IMR-90 (cell line): ENCODE results near the gene NOL9. TPM values are rescaled to one million over a fixed set of nuclear protein-coding genes. Genes with fewer than 3 reads are reported as not detected.
A peak's percentile ranks its signal among the peaks of the same experiment; 100 is the strongest.

Experiments used
- ATAC-seq: fragments of 200-7000 bp; cut with Tn5 transposase; 2 replicates; pipeline ENCODE4 v1.9.1; 2020; ENCODE audit warnings: low read depth, mild to moderate bottlenecking, moderate library complexity
- BruUV-seq: library from RNA; stranded (reverse); fragments of 400-500 nt; replicated peaks from 2 replicates; lab custom pipeline; 2021; lab: Mats Ljungman, UMichigan
- CTCF ChIA-PET: fragments of 300-600 bp; formaldehyde crosslinking; extraction: SDS; loops from one replicate; lab custom pipeline; 2021; ENCODE audit warnings: antibody characterized with exemption; lab: Yijun Ruan, JAX
- POLR2A ChIA-PET: fragments of 300-600 bp; sonication (Branson Sonifier 250); formaldehyde crosslinking; loops from one replicate; lab custom pipeline; 2022; ENCODE audit warnings: antibody characterized with exemption; ENCODE audit not compliant: unreplicated experiment; lab: Charles Lee
- DNase-seq: peaks from one replicate; pipeline ENCODE4 v3.0.0; 2013
- H2AFZ ChIP-seq: replicated peaks from 2 replicates; pipeline ENCODE3; 2013; ENCODE audit warnings: low read length, mild to moderate bottlenecking; ENCODE audit not compliant: poor library complexity
- H2AK5ac ChIP-seq: 2 replicates; pipeline ENCODE4 v1.6.1; 2013; ENCODE audit warnings: low read depth, low read length, inconsistent platforms
- H2AK9ac ChIP-seq: replicated peaks from 2 replicates; pipeline ENCODE3; 2013; ENCODE audit warnings: mild to moderate bottlenecking, low read depth, low read length, moderate library complexity; ENCODE audit not compliant: poor library complexity
- H2BK120ac ChIP-seq: 2 replicates; pipeline ENCODE4 v1.6.1; 2013; ENCODE audit warnings: low read depth, low read length, inconsistent platforms
- H2BK15ac ChIP-seq: 3 replicates; pipeline ENCODE4 v1.6.1; 2013; ENCODE audit warnings: low read depth, low read length, inconsistent platforms
- H2BK20ac ChIP-seq: 2 replicates; pipeline ENCODE4 v1.6.1; 2013; ENCODE audit warnings: low read depth, mild to moderate bottlenecking, inconsistent platforms, low read length, moderate library complexity
- H2BK5ac ChIP-seq: 2 replicates; pipeline ENCODE4 v1.6.1; 2013; ENCODE audit warnings: mild to moderate bottlenecking, low read depth, low read length, inconsistent platforms; ENCODE audit not compliant: poor library complexity, severe bottlenecking
- H3K14ac ChIP-seq: replicated peaks from 2 replicates; pipeline ENCODE4 v1.6.1; 2013; ENCODE audit warnings: low read depth, low read length, inconsistent platforms
- H3K18ac ChIP-seq: 2 replicates; pipeline ENCODE4 v1.6.1; 2013; ENCODE audit warnings: low read depth, low read length, control low read depth
- H3K23ac ChIP-seq: 2 replicates; pipeline ENCODE4 v1.6.1; 2013; ENCODE audit warnings: low read depth, low read length, inconsistent platforms
- H3K27ac ChIP-seq: 2 replicates; pipeline ENCODE4 v1.5.1; 2013; ENCODE audit warnings: mild to moderate bottlenecking, control low read depth, low read length; ENCODE audit not compliant: insufficient read depth
- H3K27me3 ChIP-seq: 2 replicates; pipeline ENCODE4 v1.6.1; 2013; ENCODE audit warnings: low read length; ENCODE audit not compliant: control insufficient read depth, insufficient read depth
- H3K36me3 ChIP-seq: 2 replicates; pipeline ENCODE4 v1.6.1; 2013; ENCODE audit warnings: low read length, mixed read lengths; ENCODE audit not compliant: control insufficient read depth, insufficient read depth
- H3K4ac ChIP-seq: 2 replicates; pipeline ENCODE4 v1.6.1; 2013; ENCODE audit warnings: low read depth, low read length, inconsistent platforms
- H3K4me1 ChIP-seq: 2 replicates; pipeline ENCODE4 v1.6.1; 2013; ENCODE audit warnings: low read length, mixed read lengths; ENCODE audit not compliant: control insufficient read depth, insufficient read depth
- H3K4me2 ChIP-seq: 2 replicates; pipeline ENCODE4 v1.6.1; 2013; ENCODE audit warnings: low read depth, mild to moderate bottlenecking, control low read depth, low read length, moderate library complexity
- H3K4me3 ChIP-seq: 2 replicates; pipeline ENCODE4 v1.5.1; 2013; ENCODE audit warnings: low read depth, mild to moderate bottlenecking, control low read depth, low read length, moderate library complexity; ENCODE audit not compliant: insufficient read depth
- H3K56ac ChIP-seq: 2 replicates; pipeline ENCODE4 v1.6.1; 2013; ENCODE audit warnings: low read length, inconsistent platforms; ENCODE audit not compliant: insufficient read depth; ENCODE audit errors: extremely low read depth
- H3K79me1 ChIP-seq, 2 experiments: 2 replicates each; pipeline ENCODE4 v1.6.1; 2013; ENCODE audit warnings: low read length in 2 of 2, inconsistent platforms in 1 of 2, low read depth in 1 of 2
- H3K9ac ChIP-seq: 2 replicates; pipeline ENCODE4 v1.6.1; 2013; ENCODE audit warnings: low read depth, low read length, control low read depth
- H3K9me1 ChIP-seq: 2 replicates; pipeline ENCODE4 v1.6.1; 2013; ENCODE audit warnings: low read length, inconsistent platforms; ENCODE audit not compliant: insufficient read depth
- H3K9me3 ChIP-seq: 2 replicates; pipeline ENCODE4 v1.6.1; 2013; ENCODE audit warnings: low read length; ENCODE audit not compliant: control insufficient read depth, insufficient read depth
- H4K20me1 ChIP-seq: 2 replicates; pipeline ENCODE4 v1.6.1; 2013; ENCODE audit warnings: low read length, inconsistent platforms; ENCODE audit not compliant: insufficient read depth
- H4K5ac ChIP-seq: 2 replicates; pipeline ENCODE4 v1.6.1; 2013; ENCODE audit warnings: mild to moderate bottlenecking, low read depth, low read length, control low read depth
- H4K8ac ChIP-seq, 2 experiments: 2 replicates each; pipeline ENCODE4 v1.6.1; 2013; ENCODE audit warnings: low read depth in 2 of 2, low read length in 2 of 2, control low read depth in 1 of 2, inconsistent platforms in 1 of 2
- H4K91ac ChIP-seq: 2 replicates; pipeline ENCODE4 v1.6.1; 2013; ENCODE audit warnings: low read depth, low read length, inconsistent platforms; ENCODE audit not compliant: insufficient read depth
- SMC3 ChIP-seq: fragments of 150-350 bp; IDR thresholded peaks from 2 replicates; pipeline ENCODE4 v1.6.1; 2016; ENCODE audit warnings: low read depth, mild to moderate bottlenecking, antibody characterized with exemption, low read length, moderate library complexity
- USF2 ChIP-seq: fragments of 150-350 bp; IDR thresholded peaks from 2 replicates; pipeline ENCODE4 v1.6.1; 2017; ENCODE audit warnings: mild to moderate bottlenecking, antibody characterized with exemption, low read length, low read depth
- WGBS, 2 experiments: methylation state at CpG; one replicate each; pipeline versions ENCODE4 v1.1.5 to v1.1.7; 2013; ENCODE audit warnings: missing lambda C conversion rate in 2 of 2; ENCODE audit not compliant: insufficient read length in 1 of 2; ENCODE audit errors: extremely low coverage in 2 of 2; 5-methylcytosine and 5-hydroxymethylcytosine counted together
- dilution Hi-C: fragments of 300-500 bp; cut with HindIII; formaldehyde crosslinking; loops from one replicate; pipeline ENCODE4 v1.14.3; 2018; ENCODE audit warnings: low sequenced_read_pairs; ENCODE audit not compliant: unreplicated experiment
- in situ Hi-C: fragments of 300-500 bp; cut with MboI; formaldehyde crosslinking; loops from 3 replicates; pipeline ENCODE4 v1.14.3; 2019; ENCODE audit warnings: low sequenced_read_pairs, inconsistent platforms, mixed read lengths
- intact Hi-C: fragments of 100-400 bp; cut with micrococcal nuclease; formaldehyde crosslinking; loops from 2 replicates; pipeline ENCODE4 v1.10.0; 2022
- polyA plus RNA-seq, 3 experiments: library from polyadenylated mRNA; depleted of rRNA; stranded (reverse); fragments of >200 nt; gene quantifications; 2 replicates each; pipeline ENCODE4 v1.2.3, GENCODE V29; 2012; ENCODE audit warnings: low replicate concordance in 1 of 3
- total RNA-seq: library from RNA; depleted of rRNA; stranded (reverse); fragments of >200 nt; gene quantifications from 2 replicates; pipeline ENCODE4 v1.2.3, GENCODE V29; 2012
- TF ChIP-seq, protein P1 (sequence below): fragments of 150-350 bp; IDR thresholded peaks from 2 replicates; pipeline ENCODE4 v1.6.1; 2016; ENCODE audit warnings: low read depth, mild to moderate bottlenecking, low read length, moderate library complexity, borderline replicate concordance

The NOL9 gene
- total and polyA plus RNA-seq, 2 of the 4 experiments (the other 2 are of a cell fraction) = 13.0 to 19.2 TPM

DNA sequence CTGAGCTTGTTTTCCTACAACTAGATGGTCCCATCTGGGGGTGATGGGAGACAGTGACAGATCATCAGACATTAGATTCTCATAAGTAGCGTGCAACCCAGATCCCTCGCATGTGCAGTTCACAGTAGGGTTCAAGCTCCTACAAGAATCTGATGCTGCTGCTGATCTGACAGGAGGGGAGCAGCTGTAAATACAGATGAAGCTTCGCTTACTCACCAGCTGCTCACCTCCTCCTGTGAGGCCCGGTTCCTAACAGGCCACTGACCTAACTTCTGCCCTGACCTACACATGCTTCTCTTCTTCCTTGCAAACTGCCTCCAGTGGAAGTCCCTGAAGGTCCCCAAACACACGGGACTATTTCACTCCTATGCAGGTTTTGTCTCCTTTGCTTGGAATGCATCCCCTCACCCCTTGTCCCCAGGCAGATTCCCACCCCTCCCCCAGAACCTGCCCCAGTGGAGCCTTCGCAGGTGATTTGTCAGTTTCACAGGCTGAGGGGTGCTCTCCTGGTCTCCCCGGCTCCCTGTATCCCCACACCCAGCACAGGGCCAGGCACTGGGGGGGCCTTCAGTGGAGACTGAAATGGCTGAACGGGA is 19.8 kb upstream of the NOL9 start:
- CTCF ChIA-PET = no interaction called here

More for the DNA sequence above, 19.8 kb upstream of the NOL9 start:
- Histone ChIP-seq H2BK5ac (no peak overlapping the region), H3K9me1 (peaks cover 3% of the 10 kb centered on the region), H3K4me3 (no peak overlapping the region), H2AK9ac (no peak overlapping the region), H2BK15ac (no peak overlapping the region), H3K4me1 (no peaks in the 10 kb centered on the region; the same call in 1 of the 2 replicates), H3K79me1 (no peaks in the 10 kb centered on the region), H3K14ac (no peak overlapping the region), H4K5ac (no peak overlapping the region), H3K23ac (no peak overlapping the region), H2BK120ac (no peak overlapping the region), H3K56ac (no peak overlapping the region), H3K4me2 (no peak overlapping the region), H3K27ac (no peak overlapping the region), H2BK20ac (no peak overlapping the region), H4K8ac (no peak overlapping the region), H4K91ac (no peak overlapping the region), H4K20me1 (no peaks in the 10 kb centered on the region), H3K9me3 (peaks cover 10% of the 10 kb centered on the region), H3K36me3 (no peaks in the 10 kb centered on the region), H2AK5ac (no peak overlapping the region), H3K18ac (no peak overlapping the region), H3K27me3 (peaks cover 22% of the 10 kb centered on the region), H3K9ac (no peak overlapping the region), H3K4ac (no peak overlapping the region), H2AFZ (no peak overlapping the region)
- intact Hi-C loops = no loop called here
- TF ChIP-seq, protein P1, sequence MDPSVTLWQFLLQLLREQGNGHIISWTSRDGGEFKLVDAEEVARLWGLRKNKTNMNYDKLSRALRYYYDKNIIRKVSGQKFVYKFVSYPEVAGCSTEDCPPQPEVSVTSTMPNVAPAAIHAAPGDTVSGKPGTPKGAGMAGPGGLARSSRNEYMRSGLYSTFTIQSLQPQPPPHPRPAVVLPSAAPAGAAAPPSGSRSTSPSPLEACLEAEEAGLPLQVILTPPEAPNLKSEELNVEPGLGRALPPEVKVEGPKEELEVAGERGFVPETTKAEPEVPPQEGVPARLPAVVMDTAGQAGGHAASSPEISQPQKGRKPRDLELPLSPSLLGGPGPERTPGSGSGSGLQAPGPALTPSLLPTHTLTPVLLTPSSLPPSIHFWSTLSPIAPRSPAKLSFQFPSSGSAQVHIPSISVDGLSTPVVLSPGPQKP = no peak
- TF ChIP-seq SMC3 (no peak), USF2 (no peak)
- dilution Hi-C loops = no loop called here
- DNase-seq (peak; percentile 39), ATAC-seq (no peak)
- in situ Hi-C loops = no loop called here
- no TSS peak for BruUV-seq
- POLR2A ChIA-PET = no interaction called here
- 40% methylated on average over 3 of the region's 8 CpGs; no CpG with 5 or more reads in 1 of the 2 experiments for whole genome bisulfite sequencing, 2 experiments
